OCI-LY7 (cell line): Measurements from ENCODE around the gene PMM2. TPM values are rescaled to one million over a fixed set of nuclear protein-coding genes. Genes with fewer than 3 reads are reported as not detected.

Experiments used
- BruUV-seq: library from RNA; stranded (reverse); fragments of 400-500 nt; replicated peaks from 2 replicates; lab custom pipeline; 2021; lab: Mats Ljungman, UMichigan
- CTCF ChIA-PET: fragments of 300-600 bp; sonication (Branson Sonifier 250); formaldehyde crosslinking; loops from one replicate; lab custom pipeline; 2022; ENCODE audit warnings: antibody characterized with exemption; ENCODE audit not compliant: unreplicated experiment; lab: Charles Lee
- POLR2A ChIA-PET: fragments of 300-600 bp; sonication (Branson Sonifier 250); formaldehyde crosslinking; loops from one replicate; lab custom pipeline; 2022; ENCODE audit warnings: antibody characterized with exemption; lab: Charles Lee
- DNase-seq: peaks from one replicate; pipeline ENCODE4 v3.0.0-alpha.2; 2015; ENCODE audit warnings: low spot score
- H2AFZ ChIP-seq: fragments of 200-600 bp; sonication (generic), shearing (Covaris generic); 2 replicates; pipeline ENCODE4 v1.6.1; 2014; ENCODE audit warnings: mild to moderate bottlenecking, antibody characterized with exemption, low read length, moderate library complexity
- H3K27ac ChIP-seq: fragments of 200-600 bp; sonication (generic); 2 replicates; pipeline ENCODE4 v1.5.1; 2014; ENCODE audit warnings: mixed run types, low read depth, mild to moderate bottlenecking, moderate library complexity, low read length, inconsistent platforms; ENCODE audit not compliant: poor library complexity, severe bottlenecking
- H3K36me3 ChIP-seq: fragments of 200-600 bp; sonication (generic); 2 replicates; pipeline ENCODE4 v1.6.1; 2014; ENCODE audit warnings: mild to moderate bottlenecking, antibody characterized with exemption, low read length, moderate library complexity, mixed read lengths; ENCODE audit not compliant: insufficient read depth
- H3K4me1 ChIP-seq: fragments of 200-600 bp; sonication (generic); 2 replicates; pipeline ENCODE4 v1.5.1; 2014; ENCODE audit warnings: mild to moderate bottlenecking, low read length; ENCODE audit not compliant: insufficient read depth, poor library complexity, severe bottlenecking
- H3K4me2 ChIP-seq: fragments of 200-600 bp; sonication (generic); 2 replicates; pipeline ENCODE4 v1.6.1; 2014; ENCODE audit warnings: mild to moderate bottlenecking, low read length
- H3K4me3 ChIP-seq: fragments of 200-600 bp; sonication (generic); 2 replicates; pipeline ENCODE4 v1.5.1; 2014; ENCODE audit warnings: mild to moderate bottlenecking, low read depth, low read length; ENCODE audit not compliant: poor library complexity, severe bottlenecking
- H3K79me2 ChIP-seq: fragments of 200-600 bp; sonication (generic); 2 replicates; pipeline ENCODE4 v1.6.1; 2016; ENCODE audit warnings: low read depth, mild to moderate bottlenecking, low read length, moderate library complexity, mixed read lengths; ENCODE audit not compliant: insufficient read depth
- H3K9me2 ChIP-seq: fragments of 200-600 bp; sonication (generic); 2 replicates; pipeline ENCODE4 v1.6.1; 2016; ENCODE audit warnings: mild to moderate bottlenecking, low read length, mixed read lengths; ENCODE audit not compliant: insufficient read depth
- H3K9me3 ChIP-seq: fragments of 200-600 bp; sonication (generic); 2 replicates; pipeline ENCODE4 v1.6.1; 2014; ENCODE audit warnings: mild to moderate bottlenecking, mixed run types, low read length, mixed read lengths
- H4K20me1 ChIP-seq: fragments of 200-600 bp; sonication (generic); 2 replicates; pipeline ENCODE4 v1.6.1; 2014; ENCODE audit warnings: mild to moderate bottlenecking, antibody characterized with exemption, low read length, moderate library complexity, mixed read lengths; ENCODE audit not compliant: insufficient read depth
- CTCF ChIP-seq: fragments of 200-600 bp; sonication (generic); conservative IDR thresholded peaks from 2 replicates; pipeline ENCODE4 v1.5.1; 2014; ENCODE audit warnings: mild to moderate bottlenecking, antibody characterized with exemption, low read length, moderate library complexity, mixed read lengths
- EZH2phosphoT487 ChIP-seq: fragments of 200-600 bp; sonication (generic); IDR thresholded peaks from 2 replicates; pipeline ENCODE4 v1.6.1; 2018; ENCODE audit warnings: low read depth, borderline replicate concordance, mild to moderate bottlenecking, mixed run types, antibody characterized with exemption, low read length, moderate library complexity, mixed read lengths
- intact Hi-C: fragments of 100-400 bp; cut with micrococcal nuclease; formaldehyde crosslinking; loops from one replicate; pipeline ENCODE4 v1.10.0; 2022; ENCODE audit not compliant: unreplicated experiment
- total RNA-seq, 2 experiments: library from RNA; depleted of rRNA in 1 of 2; stranded (reverse); fragments of >200 nt in 1 of 2; shearing (Covaris generic) in 1 of 2; gene quantifications; 2 replicates each; pipeline ENCODE4 v1.2.3, GENCODE V29; 2014 to 2022

Gene PMM2
- total RNA-seq, 2 experiments from 2014 or later: 39.1 to 53.9 TPM

- H3K4me2 ChIP-seq: no peak overlapping the region
These were observed 21.0 kb downstream of the PMM2 start for GRCh38 chr16:8818504-8819270.

GRCh38 chr16:8819411-8820034, 21.9 kb downstream of the PMM2 start:
- no peak overlapping the region for H2AFZ ChIP-seq
- H3K36me3 ChIP-seq: peaks cover 99% of the 10 kb centered on the region
- H3K4me1 ChIP-seq: no peaks in the 10 kb centered on the region
- BruUV-seq: no TSS peak
- H3K9me2 ChIP-seq: no peaks in the 10 kb centered on the region
- no peaks in the 10 kb centered on the region for H4K20me1 ChIP-seq
- H3K9me3 ChIP-seq: no peaks in the 10 kb centered on the region
- no peak overlapping the region for H3K27ac ChIP-seq
- DNase-seq: no peak
- ChIA-PET POLR2A (no interaction called here), CTCF (interaction anchor here (0.6 kb wide), 1 partner anchor 147 kb away, joined by 3 read pairs; no protein-coding TSS in a partner anchor)
- H3K79me2 ChIP-seq: no peaks in the 10 kb centered on the region
- intact Hi-C loops: no loop called here
- TF ChIP-seq EZH2phosphoT487: no peak
- no peak for TF ChIP-seq CTCF
- H3K4me3 ChIP-seq: no peak overlapping the region
- H3K4me2 ChIP-seq: no peak overlapping the region

More at GRCh38 chr16:8818504-8819270, 21.0 kb downstream of the PMM2 start:
- no peak overlapping the region for H3K27ac ChIP-seq
- no peaks in the 10 kb centered on the region for H3K79me2 ChIP-seq
- ChIA-PET CTCF (interaction anchor here (0.6 kb wide), 1 partner anchor 146 kb away, joined by 3 read pairs; no protein-coding TSS in a partner anchor), POLR2A (no interaction called here)
- no peaks in the 10 kb centered on the region for H3K4me1 ChIP-seq
- no peaks in the 10 kb centered on the region for H3K9me2 ChIP-seq
- H3K9me3 ChIP-seq: no peaks in the 10 kb centered on the region
- H2AFZ ChIP-seq: no peak overlapping the region
- H3K36me3 ChIP-seq: peaks cover 99% of the 10 kb centered on the region
- TF ChIP-seq CTCF: no peak
- no peak for TF ChIP-seq EZH2phosphoT487
- no peak overlapping the region for H3K4me3 ChIP-seq
- intact Hi-C loops: no loop called here
- H4K20me1 ChIP-seq: no peaks in the 10 kb centered on the region
- no TSS peak for BruUV-seq
- DNase-seq: no peak

GRCh38 chr16:8822403-8822802, 24.8 kb downstream of the PMM2 start:
- no TSS peak for BruUV-seq
- Histone ChIP-seq H3K4me3 (no peak overlapping the region), H4K20me1 (no peaks in the 10 kb centered on the region), H3K9me2 (no peaks in the 10 kb centered on the region), H3K9me3 (no peaks in the 10 kb centered on the region), H3K4me1 (no peaks in the 10 kb centered on the region), H3K4me2 (no peak overlapping the region), H3K27ac (no peak overlapping the region), H3K79me2 (no peaks in the 10 kb centered on the region), H2AFZ (no peak overlapping the region), H3K36me3 (peaks cover 95% of the 10 kb centered on the region)
- intact Hi-C loops: no loop called here
- TF ChIP-seq CTCF (no peak), EZH2phosphoT487 (no peak)
- ChIA-PET POLR2A (no interaction called here), CTCF (no interaction called here)
- DNase-seq: no peak
